Stomach (tissue), 4 donors: ENCODE results near the gene TRMT2A.

Source experiments
- CTCF ChIP-seq, 7 experiments: fragments of 450-650 bp in 4 of 7; fragments of 200-600 bp in 3 of 7; sonication (generic) in 3 of 7; IDR thresholded peaks; one replicate each; pipeline ENCODE4 v1.5.1; 2016 to 2019; ENCODE audit warnings: antibody characterized with exemption in 7 of 7, control low read depth in 2 of 7, mild to moderate bottlenecking in 1 of 7
- POLR2A ChIP-seq, 4 donors: fragments of 450-650 bp; IDR thresholded peaks; one replicate each; pipeline ENCODE4 v1.6.1; 2016; ENCODE audit warnings: antibody characterized with exemption in 4 of 4, control low read depth in 2 of 4, mild to moderate bottlenecking in 1 of 4, moderate library complexity in 1 of 4

GRCh38 chr22:20138868-20139267 is 21.8 kb upstream of the TRMT2A start:
- no peak for TF ChIP-seq POLR2A (IDR thresholded peaks at IDR 0.05)
- no peak for TF ChIP-seq CTCF (IDR thresholded peaks at IDR 0.05)
